Activated CD4-positive, alpha-beta T cell treated with anti-CD3 and anti-CD28 coated beads for 48 hours (primary cell): ENCODE measurements around the gene ZNF594.
"Not testable (repeated sequence)": the region's sequence is repeated elsewhere in the genome, so short reads cannot be mapped to it uniquely, and the experiment has no call there.

Source experiments
- DNase-seq: peaks from one replicate; pipeline ENCODE4 v3.0.0-alpha.2; 2020

The ZNF594 gene

DNA sequence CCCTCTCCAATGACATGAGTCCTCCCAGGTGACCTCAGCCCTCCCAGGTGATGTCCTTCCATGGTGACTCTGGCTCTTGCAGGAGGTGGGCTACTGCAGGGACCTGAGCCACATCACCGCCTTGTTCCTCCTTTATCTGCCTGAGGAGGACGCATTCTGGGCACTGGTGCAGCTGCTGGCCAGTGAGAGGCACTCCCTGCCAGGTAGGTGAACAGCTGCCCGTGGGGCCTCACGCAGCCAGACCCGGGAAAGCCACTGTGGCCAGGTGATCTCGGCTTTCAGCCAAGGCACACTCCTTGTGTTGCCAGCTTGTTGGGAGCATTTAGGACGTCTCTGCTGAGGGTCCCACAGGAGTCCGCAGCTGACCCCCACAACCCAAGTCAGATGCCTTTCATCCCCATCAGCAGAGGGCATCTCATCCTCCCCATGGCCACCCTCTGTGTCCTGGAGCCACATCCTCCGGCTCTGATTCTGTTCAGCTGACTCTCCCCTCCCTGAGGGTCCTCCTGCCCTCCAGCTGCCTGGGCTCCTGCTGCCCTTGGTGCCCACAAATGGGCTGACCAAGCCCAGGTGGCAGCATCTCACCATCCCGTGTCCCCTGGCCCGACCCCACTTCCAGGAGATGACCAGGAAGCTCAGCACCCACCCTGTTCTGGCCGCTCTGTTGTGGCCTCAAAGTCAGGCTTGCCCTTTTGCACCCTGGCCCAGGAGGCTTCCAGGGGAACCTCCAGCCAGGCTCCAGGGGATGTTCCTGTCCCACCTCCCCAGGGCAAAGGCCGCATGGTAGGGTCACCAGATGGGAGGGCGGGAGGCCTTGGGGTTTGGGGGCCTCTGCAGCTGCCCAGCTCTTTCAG lies 55.7 kb downstream of the ZNF594 start:
- DNase-seq = no peak

DNA sequence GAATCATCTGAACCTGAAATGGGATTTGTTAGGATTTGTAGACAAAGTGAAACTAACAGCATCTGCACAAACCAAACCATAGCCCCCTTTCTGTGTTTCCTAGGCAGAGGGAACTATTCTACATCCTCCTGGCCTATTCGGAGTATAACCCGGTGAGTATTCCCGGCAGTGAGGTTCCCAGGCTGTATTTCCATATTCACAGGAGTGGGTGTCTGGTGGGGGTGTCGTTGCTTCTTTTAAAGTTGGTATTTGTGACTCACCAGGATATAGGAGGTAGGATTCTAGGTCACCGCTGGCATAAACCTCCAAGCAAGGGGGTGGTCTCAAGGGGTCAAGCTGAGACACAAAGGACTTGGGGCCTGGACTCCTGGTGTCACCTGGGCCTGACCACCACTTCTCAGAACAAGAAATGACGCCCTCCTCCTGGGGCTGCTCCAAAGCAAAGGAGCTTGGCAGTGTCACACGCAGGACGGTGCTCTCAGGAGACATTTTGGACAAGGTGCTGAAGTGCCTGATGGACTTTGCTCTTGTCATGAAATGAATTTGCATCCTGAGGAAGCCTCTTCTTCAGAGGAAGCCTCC lies 56.4 kb downstream of the ZNF594 start:
- not testable (repeated sequence) for DNase-seq

DNA sequence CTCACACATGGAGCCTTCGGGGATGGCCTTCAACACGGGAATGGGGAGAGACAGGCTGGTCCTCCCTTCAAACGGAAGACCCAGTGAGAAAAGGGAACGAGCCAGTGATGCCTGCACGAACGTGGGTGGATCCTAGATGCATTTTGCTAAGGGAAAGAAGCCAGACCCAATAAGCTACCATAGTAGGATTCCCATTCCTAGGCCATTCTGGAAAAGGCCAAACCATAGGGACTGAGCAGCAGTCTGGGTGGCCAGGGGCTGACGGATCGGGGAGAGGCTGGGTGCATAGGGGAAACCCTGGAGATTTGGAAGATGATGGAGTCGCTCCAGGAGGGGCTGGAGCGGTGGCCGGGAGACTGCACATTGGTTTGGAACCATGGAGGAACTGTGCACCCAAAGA lies 57.1 kb downstream of the ZNF594 start:
- DNase-seq = not testable (repeated sequence)

DNA sequence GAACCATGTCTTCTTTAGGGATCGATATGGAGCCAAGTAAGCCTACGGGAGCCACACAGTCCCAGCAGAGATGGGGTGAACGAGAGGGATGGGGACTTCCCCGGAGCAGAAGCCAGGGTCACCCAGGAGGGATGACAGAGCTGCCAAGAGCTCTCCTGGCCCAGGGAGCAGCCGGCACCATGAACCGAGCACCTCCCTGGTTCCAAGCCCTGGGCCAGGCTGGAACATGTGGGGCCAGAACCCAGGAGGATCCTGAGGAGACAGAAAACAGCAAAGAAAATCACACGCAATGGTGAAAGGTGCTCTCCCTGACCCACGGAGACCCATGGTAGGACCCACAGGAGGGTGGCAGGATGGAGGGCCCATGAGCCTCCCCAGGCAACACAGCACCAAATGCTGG lies 57.7 kb downstream of the ZNF594 start:
- DNase-seq = not testable (repeated sequence)

DNA sequence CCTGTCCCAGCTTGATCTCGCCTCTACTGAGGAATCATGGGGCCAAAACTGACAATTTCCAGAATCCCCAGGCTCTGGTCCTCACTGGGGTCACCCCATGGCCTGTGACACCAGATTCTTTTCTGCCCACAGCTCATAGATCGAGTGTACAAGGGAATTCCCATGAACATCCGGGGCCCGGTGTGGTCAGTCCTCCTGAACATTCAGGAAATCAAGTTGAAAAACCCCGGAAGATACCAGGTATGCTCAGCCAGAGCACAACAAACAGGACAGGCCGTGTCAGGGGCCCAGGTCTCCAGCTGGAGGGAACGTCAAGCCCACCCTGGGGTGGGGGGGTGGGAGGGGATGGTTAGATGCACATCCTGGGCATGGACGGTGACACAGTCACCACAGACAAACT lies 58.4 kb downstream of the ZNF594 start:
- DNase-seq = no peak

DNA sequence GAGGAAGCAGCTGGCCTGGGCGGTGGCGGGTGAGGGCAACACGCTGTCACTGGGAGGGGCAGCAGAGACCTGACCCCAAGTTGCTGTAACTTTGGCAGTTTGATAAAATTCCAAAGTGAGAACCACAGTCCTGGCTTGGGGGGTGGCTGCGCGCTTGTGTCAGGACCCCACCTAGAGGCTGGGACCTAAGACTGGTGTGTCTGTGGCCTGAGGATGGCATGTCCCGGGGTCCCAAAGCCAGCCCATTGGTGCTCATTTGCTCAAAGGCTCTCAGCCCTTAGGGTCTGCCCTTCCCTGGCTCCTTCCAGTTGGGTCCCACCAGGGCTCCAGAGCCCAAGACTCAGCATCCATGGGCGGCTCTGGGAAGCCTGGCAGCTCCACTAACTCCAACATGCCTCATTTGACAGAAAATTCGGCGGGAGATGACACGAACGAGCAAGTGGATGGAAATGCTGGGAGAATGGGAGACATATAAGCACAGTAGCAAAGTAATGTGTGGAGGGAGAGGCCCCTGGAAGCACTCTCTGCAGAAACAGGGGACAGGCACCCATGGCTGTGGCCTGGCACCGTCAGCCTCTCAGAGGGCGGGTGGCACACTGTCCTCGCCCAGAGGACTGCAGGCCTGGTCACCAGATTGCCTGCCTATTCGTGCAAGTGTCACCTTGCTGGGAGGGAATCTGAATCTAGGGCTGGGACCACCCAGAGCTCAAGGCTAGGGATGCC lies 59.0 kb downstream of the ZNF594 start:
- not testable (repeated sequence) for DNase-seq

DNA sequence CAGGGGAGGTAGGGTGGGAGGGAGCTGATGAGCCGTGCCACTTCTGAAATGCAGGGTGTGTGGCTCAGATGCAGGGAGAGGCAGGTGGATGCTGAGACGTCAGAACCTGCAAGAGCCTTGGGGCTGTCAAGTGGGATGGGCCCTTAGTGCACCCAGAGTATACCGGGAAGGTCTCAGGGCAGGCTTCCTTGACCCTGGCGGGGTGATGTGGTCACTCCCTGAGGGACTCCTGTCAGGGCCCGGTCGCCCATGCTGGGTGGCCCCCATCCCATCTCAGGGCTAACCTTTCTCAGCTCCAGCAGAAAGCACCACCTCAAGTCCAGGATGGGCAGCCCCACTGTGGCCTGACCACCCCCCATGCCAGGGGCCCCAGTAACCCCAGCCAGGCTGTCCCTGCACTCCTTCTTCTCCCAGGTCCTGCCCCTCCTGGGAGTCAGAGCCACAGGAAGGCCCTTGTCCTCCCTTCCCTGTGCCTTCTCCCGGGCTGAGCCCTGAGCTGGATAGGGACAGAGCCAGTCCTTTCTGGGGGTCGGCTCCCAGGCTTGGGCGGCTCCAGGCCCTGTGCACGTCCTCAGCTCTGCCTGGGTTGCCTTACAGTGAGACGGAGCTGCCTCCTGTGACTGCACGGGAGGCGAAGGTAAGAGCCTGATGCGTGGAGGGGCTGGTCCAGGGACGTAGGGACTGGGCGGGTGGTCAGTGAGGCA lies 59.7 kb downstream of the ZNF594 start:
- DNase-seq = not testable (repeated sequence)

DNA sequence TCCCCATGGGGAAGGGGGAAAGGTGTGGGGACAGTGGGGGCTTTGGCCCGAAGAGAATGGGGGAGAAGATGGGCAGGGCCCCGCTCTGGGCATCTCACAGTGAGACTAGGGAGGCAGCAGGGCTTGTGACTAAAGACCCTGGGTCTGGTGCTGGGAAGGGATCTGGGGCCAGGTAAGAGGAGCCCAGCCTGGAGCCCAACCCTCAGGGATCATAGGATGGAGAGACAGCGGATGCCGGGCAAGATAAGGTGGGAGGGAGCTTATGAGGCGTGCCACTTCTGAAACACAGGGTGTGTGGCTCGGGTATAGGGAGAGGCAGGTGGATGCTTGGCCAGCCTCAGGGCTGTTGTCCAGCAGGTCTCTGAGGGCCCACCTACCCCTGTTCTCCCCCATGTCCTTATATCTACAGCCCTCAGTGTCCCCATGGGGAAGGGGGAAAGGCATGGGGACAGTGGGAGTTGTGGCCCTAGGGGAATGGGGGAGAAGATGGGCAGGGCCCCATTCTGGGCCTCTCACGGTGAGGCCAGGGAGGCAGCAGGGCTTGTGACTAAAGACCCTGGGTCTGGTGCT lies 60.4 kb downstream of the ZNF594 start:
- no peak for DNase-seq

DNA sequence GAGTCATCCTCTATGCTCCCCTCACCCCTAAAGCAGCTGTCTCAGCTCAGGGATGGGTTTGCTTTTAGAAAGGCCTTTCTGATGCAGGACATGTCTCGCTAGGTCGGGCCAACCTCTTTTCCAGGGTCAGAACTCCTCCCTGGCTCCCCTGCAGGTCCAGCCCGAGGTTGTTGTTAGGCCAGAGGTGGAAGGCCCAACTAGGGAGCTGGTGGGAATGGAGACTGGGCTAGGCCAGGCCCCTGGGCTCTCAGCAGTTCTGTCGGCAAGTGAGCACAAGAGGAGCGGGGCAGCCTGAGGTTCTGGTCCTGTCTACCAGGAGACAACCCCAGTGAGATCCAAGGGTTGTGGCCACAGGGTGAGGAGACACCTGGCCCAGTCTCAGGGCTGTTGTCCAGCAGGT lies 61.0 kb downstream of the ZNF594 start:
- not testable (repeated sequence) for DNase-seq

DNA sequence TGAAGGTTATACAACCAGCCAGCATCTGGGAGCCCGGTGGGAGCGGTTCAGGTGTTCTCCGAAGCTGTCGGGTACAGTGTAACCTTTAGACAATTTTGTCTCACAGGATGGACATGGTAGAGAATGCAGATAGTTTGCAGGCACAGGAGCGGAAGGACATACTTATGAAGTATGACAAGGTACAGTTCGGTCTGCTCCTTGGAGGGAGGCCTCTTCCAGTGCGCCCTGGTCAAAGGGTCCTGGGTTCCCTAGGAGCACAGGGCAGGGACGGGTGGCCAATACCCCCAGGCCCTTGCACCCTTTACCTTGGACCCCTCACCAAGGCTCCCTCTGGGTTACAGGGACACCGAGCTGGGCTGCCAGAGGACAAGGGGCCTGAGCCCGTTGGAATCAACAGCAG lies 61.4 kb downstream of the ZNF594 start:
- not testable (repeated sequence) for DNase-seq

DNA sequence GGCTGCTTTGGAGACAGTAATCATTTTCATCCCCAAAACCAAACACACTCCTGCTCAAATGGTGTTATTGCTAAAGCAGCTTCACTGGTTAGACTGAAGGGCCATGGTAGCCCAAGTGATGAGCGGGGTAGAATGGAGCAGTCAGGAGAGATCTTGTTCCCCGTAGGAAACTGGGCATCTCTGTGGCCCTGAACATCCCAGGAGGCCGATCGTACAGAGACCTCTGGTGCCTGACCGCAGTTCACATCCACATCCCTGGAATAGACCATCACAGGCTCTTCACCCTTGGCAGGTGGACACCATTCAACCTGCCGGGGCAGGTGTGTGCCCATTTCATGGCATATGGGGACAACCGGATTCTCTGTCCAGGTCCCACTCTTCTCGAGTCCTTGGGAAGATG lies 61.9 kb downstream of the ZNF594 start:
- not testable (repeated sequence) for DNase-seq
